IPS-15b (cell line): ENCODE data around the gene ILKAP.

Experiments used
- H3K27me3 ChIP-seq: one replicate; pipeline ENCODE4 v1.6.1; 2013; ENCODE audit warnings: low read length; ENCODE audit not compliant: control insufficient read depth, insufficient read depth
- H3K36me3 ChIP-seq: one replicate; pipeline ENCODE4 v1.6.1; 2013; ENCODE audit warnings: low read length; ENCODE audit not compliant: control insufficient read depth, insufficient read depth
- H3K4me1 ChIP-seq: one replicate; pipeline ENCODE4 v1.6.1; 2013; ENCODE audit warnings: mild to moderate bottlenecking, low read length; ENCODE audit not compliant: control insufficient read depth, insufficient read depth
- H3K4me3 ChIP-seq: one replicate; pipeline ENCODE4 v1.5.1; 2013; ENCODE audit warnings: low read depth, low read length
- H3K9ac ChIP-seq: one replicate; pipeline ENCODE4 v1.6.1; 2013; ENCODE audit warnings: low read depth, mild to moderate bottlenecking, low read length
- H3K9me3 ChIP-seq: one replicate; pipeline ENCODE4 v1.6.1; 2013; ENCODE audit warnings: mild to moderate bottlenecking, low read length; ENCODE audit not compliant: control insufficient read depth, insufficient read depth

The ILKAP gene

DNA sequence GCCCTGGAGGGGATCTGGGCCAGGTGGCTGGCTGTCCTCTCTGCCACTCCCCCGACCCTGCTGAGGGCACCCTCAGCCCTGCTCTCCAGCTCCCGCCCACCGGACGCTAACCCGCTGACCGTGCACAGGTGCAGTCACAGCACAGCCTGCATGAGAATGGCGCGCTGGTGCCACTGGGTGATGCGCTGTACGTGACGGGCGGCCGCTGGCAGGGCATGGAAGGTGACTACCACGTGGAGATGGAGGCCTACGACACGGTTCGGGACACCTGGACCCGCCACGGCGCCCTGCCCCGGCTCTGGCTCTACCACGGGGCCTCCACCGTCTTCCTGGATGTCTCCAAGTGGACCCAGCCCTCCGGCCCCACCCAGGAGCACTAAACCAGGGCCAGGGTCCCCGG lies 52.8 kb downstream of the ILKAP start:
- Histone ChIP-seq H3K27me3 (no peaks in the 10 kb centered on the region), H3K9ac (no peak overlapping the region), H3K4me1 (peaks cover 2% of the 10 kb centered on the region), H3K9me3 (no peaks in the 10 kb centered on the region), H3K4me3 (no peak overlapping the region), H3K36me3 (no peaks in the 10 kb centered on the region)

DNA sequence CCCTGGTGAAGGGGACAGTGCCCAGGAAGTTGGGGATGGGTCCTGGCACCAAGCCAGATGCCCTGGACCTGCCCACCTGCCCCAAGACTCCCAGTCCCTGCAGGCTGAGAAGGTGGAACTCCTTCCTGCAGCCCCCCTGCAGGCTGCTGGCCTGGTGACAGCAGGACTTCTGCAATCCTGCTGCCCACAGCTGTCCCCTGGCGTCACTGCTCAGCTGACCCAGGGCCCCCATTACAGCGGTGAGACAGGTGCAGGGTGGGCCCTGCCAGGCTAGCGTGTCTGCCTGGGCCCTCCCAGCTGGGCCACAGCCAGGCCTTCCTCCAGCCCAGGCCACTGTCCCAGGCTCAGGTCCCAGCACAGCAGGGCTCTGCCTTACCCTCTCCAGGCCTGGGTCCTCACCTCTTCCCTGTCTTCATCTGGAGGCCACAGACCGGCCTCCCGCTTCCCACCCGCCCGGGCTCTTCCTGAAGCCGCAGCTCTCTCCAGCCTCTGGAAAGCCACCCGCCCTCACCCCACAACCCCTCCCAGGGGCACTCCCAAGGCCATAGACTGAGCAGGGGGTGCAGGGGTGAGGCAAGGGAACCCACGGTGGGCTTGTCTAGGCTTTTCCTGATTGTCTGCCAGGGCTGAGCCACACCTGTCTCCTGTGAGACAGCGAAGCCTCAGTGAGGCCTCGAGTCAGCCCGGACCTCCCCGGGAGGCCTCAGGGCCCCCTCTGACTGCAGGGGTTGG lies 53.5 kb downstream of the ILKAP start:
- H3K36me3 ChIP-seq = no peaks in the 10 kb centered on the region
- no peak overlapping the region for H3K9ac ChIP-seq
- no peaks in the 10 kb centered on the region for H3K27me3 ChIP-seq
- no peaks in the 10 kb centered on the region for H3K9me3 ChIP-seq
- peaks cover 2% of the 10 kb centered on the region for H3K4me1 ChIP-seq
- H3K4me3 ChIP-seq = no peak overlapping the region

DNA sequence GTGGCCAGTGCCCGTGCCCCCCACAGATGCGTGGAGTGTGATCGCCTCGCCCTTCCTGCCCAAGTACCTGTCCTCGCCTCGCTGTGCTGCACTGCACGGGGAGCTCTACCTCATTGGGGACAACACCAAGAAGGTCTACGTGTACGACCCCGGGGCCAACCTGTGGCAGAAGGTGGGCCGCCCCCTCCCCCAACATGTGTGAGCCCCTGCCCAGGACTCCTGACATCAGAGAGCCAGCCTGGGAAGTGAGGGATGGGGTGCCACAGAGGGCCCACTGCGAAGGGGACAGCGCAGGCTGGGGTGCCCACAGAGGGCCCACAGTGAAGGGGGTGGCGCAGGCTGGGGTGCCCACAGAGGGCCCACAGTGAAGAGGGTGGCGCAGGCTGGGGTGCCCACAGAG lies 54.5 kb downstream of the ILKAP start:
- Histone ChIP-seq H3K4me3 (no peak overlapping the region), H3K36me3 (no peaks in the 10 kb centered on the region)

DNA sequence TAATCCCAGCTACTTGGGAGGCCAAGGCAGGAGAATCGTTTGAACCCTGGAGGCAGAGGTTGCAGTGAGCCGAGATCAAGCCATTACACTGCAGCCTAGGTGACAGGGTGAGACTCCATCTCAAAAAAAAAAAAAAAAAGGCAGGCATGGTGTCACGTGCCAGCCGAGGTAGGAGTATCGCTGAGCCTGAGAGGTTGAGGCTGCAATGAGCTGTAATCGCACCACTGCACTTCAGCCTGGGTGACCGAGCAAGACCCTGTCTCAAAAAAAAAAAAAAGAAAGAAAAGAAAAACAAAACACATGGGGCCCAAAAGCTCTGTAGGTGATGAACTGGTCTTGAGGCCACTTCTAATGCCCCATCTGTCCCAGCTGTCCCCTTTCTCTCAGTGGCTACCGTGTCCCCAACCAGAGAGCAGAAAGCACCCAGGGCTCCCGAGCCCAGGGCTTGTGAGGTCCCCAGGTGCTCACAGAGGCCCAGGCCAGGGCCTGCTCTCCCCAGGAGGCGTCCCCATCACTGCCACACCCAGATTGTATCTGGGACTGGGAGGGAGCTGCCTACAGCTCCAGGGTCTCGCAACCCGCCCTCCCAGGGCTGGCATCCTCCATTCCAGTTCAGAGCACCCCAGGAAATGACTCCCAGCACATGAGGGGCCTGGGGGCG lies 56.5 kb downstream of the ILKAP start:
- peaks cover 2% of the 10 kb centered on the region for H3K4me1 ChIP-seq
- no peaks in the 10 kb centered on the region for H3K36me3 ChIP-seq
- no peaks in the 10 kb centered on the region for H3K27me3 ChIP-seq
- H3K9ac ChIP-seq = no peak overlapping the region
- no peak overlapping the region for H3K4me3 ChIP-seq
- H3K9me3 ChIP-seq = no peaks in the 10 kb centered on the region

More for the DNA sequence above, 54.5 kb downstream of the ILKAP start:
- Histone ChIP-seq H3K27me3 (no peaks in the 10 kb centered on the region), H3K9ac (no peak overlapping the region), H3K4me1 (peaks cover 2% of the 10 kb centered on the region), H3K9me3 (no peaks in the 10 kb centered on the region)

DNA sequence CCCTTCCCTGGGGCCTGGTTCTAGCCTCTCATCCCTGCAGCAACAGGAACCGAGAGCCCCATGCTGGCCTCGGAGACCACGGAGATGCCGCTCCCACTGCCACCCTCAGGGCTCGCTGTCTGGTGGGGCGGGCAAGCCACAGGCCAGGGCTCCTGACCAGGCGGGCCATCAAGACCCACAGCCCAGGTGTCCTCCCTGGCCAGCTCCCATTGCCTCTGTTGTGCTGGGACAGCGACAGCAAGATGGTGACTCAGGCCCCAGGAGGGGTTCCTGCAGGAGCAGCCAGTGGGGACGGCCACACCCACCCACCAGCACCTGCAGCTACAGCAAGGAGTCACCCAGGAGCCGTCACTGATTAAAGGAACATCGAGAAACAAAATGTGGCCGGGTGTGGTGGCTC lies 57.6 kb downstream of the ILKAP start:
- Histone ChIP-seq H3K27me3 (no peaks in the 10 kb centered on the region), H3K4me1 (no peaks in the 10 kb centered on the region), H3K36me3 (no peaks in the 10 kb centered on the region), H3K4me3 (no peak overlapping the region), H3K9me3 (no peaks in the 10 kb centered on the region), H3K9ac (no peak overlapping the region)

DNA sequence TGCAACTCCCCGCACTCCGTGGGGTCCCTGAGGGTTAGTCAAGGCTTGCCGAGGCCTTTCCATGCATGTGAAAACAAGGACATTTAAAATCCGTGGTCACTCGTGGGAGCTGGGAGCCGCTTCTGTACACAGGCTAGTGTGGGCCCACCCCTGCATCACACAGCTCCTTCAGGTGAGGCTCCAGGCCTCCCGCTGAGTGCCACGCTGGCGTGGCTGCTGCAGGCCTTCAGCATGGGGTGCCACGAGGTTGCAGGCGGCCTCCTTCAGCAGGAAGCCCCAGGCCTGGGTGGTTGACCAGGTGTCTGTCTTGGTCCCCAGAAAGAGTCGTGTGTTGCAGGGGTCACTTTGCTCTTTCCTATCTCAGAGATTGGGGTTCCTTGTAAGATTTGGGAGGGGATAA lies 58.4 kb downstream of the ILKAP start:
- H3K4me1 ChIP-seq = no peaks in the 10 kb centered on the region
- no peaks in the 10 kb centered on the region for H3K9me3 ChIP-seq
- H3K36me3 ChIP-seq = no peaks in the 10 kb centered on the region
- no peak overlapping the region for H3K9ac ChIP-seq
- H3K4me3 ChIP-seq = no peak overlapping the region
- H3K27me3 ChIP-seq = no peaks in the 10 kb centered on the region

DNA sequence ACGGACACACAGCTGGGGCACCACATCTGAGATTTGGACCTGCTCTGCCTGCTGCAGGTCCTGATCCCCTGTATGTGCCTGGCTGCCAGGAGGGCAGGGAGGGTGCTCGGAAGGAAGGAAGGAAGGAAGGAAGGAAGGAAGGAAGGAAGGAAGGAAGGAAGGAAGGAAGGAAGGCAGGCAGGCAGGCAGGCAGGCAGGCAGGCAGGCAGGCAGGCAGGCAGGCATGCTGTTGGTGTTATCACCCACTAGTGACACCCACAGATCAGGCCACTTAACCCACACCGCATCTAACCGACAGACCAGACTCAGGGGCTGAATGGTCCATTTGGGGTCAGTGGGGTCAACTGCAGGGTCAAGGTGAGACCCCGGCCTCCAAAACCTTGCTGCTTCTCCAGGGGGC lies 59.2 kb downstream of the ILKAP start:
- Histone ChIP-seq H3K9me3 (no peaks in the 10 kb centered on the region), H3K9ac (no peak overlapping the region), H3K36me3 (no peaks in the 10 kb centered on the region), H3K4me3 (no peak overlapping the region), H3K4me1 (no peaks in the 10 kb centered on the region), H3K27me3 (no peaks in the 10 kb centered on the region)

DNA sequence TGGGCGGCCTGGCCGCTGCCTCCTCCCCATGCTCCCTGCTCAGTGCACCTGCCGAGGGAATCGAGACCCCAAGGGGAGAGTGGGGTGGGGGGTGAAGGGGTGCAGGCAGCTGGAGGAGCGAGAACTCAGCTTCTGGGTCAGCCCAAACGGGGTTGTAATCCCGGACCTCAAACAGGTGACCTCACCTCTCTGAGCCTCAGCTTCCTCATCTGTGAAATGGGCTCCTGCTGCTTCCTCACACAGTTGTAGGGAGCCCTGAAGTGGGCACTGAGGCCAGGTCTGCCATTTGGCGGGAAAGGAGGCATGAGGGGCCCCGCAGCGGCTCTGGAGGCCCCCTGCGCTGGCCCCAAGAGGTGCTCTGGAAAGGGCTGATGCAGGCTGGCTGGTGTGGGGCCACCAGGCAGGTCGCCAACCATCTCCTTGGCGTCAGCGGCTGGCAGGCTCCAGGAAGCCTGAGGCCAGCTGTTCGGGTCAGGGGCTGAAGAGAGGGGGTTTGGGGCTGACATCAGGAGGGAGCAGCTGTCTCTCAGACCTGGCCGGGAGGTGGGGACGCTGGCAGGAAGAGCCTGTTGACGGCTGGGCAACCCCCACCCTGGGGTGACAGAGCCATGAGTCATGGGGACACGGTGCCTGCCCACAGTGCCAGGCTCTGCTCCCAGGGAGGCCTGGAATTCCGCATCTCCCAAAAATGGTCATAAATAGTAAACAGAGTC lies 60.1 kb downstream of the ILKAP start:
- H3K36me3 ChIP-seq = no peaks in the 10 kb centered on the region
- H3K27me3 ChIP-seq = no peaks in the 10 kb centered on the region
- H3K4me3 ChIP-seq = no peak overlapping the region
- H3K4me1 ChIP-seq = no peaks in the 10 kb centered on the region
- no peak overlapping the region for H3K9ac ChIP-seq
- H3K9me3 ChIP-seq = no peaks in the 10 kb centered on the region

DNA sequence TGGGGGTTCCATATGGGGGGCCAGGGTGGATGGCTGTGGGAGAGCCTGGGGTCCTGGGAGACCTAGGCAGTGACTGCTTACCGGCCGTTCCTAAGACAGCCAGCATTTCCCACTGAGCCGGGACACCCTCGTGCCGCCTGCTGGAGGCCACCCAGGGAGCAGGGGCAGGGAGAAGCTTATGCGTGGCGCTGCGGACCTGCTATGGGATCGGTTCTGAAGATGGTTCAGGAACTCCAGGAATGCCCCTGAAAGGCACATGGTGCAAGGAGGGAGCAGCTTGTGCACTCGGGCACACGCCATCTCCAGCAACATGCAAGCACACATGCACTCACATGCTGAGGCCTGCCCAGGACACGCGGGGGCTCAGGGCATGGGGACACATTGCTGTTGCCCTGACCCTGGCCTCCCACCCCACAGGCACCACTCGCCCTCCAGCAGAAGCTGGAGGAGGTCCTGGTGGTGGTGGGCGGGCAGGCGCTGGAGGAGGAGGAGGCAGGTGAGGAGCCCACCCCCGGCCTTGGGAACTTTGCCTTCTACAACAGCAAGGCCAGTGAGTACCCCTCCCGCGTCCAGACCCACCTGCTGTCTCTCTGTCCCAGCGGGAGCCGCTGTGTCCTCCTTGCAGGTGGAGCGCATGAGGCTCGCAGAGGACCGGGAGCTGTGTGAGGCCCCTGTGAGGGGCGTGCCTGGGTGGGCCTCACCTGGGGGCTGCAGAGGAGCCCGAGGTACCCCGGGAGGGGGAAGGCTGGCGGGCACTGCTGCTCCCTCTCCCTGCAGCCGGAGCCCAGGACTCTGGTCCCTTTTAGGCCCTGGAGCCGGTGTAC lies 60.9 kb downstream of the ILKAP start:
- H3K9me3 ChIP-seq = no peaks in the 10 kb centered on the region
- H3K27me3 ChIP-seq = no peaks in the 10 kb centered on the region
- H3K9ac ChIP-seq = no peak overlapping the region
- no peaks in the 10 kb centered on the region for H3K4me1 ChIP-seq
- H3K36me3 ChIP-seq = no peaks in the 10 kb centered on the region
- H3K4me3 ChIP-seq = no peak overlapping the region

DNA sequence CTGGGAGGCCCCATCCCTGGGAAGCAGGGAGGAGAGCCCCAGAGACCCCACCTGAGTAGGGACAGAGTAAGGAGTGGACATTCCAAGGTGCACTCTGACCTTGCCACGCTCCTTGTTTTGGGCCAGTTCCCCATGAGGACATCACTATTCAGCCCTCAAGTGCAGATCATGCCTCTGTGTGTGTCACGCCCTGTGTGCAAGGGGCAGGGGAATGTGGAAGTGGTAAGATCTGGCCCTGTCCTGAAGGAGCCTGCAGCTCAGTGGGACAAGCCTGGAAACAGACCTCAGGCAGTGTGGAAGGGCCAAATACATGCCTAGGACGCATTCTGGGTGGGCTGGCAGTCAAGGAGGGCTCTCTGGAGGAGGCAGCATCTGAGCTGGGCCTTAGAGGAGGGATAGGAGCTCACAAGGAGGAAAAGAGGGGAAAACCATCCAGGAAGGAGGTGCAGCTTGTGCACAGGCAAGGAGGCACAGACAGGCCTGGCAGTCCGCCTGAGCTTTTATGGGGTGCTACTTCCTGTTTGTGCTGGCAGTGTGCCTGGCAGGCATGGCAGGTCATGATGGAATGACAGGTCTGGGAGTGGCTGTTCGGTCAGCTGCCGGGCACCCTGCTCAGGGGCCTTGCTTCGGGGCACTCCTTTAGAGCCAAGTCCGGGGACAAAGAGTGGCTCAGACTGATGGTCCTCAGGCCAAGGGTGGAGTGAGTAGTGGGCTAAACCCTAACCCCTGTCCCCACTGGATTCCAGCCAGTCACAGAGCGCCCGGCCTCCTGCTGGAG lies 61.8 kb downstream of the ILKAP start:
- H3K4me3 ChIP-seq = no peak overlapping the region
- no peaks in the 10 kb centered on the region for H3K27me3 ChIP-seq
- no peak overlapping the region for H3K9ac ChIP-seq
- H3K9me3 ChIP-seq = no peaks in the 10 kb centered on the region
- no peaks in the 10 kb centered on the region for H3K36me3 ChIP-seq
- H3K4me1 ChIP-seq = no peaks in the 10 kb centered on the region
